Measurements from ENCODE around the gene RWDD1.

Gene RWDD1

DNA sequence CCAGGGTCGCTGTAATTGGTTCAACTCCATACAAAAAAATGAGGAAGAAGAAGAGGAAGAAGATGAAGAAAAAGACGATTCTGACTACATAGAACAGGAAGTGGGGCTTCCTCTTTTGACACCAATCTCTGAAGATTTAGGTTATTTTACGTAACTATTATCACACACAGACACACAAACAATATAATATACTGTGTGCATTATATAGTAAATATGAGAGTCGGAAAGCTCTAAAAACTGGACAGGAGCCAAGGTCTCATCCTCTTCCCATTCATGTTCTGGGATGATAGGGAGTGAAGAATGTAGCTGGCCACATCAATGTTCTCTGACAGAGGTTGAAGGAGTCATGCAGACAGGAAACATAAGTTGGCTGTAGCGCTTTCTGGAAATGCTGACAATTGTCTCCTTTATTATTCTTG, 58.3 kb downstream of the RWDD1 start:
- H3K79me1 ChIP-seq (replicated peaks; ENCODE audit: low read length, poor library complexity, severe bottlenecking) = peaks cover 1% of the 10 kb centered on the region
- H3K14ac ChIP-seq (ENCODE audit: low read length in 2 of 2) = no peak overlapping the region
- no peak overlapping the region for H3K9ac ChIP-seq (ENCODE audit: low read length)

DNA sequence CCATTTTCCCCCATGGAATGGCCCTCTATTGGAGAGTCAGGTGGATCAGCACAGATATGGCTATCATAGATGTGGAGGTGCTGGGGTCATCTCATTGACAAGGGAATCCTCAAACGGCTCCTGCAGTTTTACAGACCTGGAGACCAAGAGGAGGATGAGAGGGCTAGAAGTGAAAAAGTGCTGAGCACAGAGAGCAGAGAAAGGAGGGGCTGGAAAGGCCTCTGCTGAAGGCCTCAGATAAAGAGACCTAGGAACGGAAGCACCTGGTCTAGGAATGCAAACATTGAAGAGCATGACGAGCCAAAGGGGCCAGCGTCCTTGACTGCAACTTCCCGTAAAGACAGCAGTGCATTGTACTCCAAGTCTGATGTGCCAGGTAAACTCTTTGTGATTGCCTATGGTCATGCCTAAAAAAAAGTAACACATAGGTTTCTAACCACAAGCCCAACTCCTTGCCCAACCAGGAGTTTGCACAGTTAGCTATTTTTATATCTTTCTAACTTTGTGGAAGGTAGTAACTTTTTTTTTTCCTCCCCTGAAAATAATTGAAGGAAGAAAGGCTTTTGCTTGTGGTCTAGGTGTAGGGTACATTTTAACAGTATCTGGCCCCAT, 60.2 kb downstream of the RWDD1 start:
- Histone ChIP-seq H3K4ac (ENCODE audit: low read depth in 1 of 2, low read length in 2 of 2) (no peak overlapping the region), H3K79me1 (replicated peaks; ENCODE audit: low read length, poor library complexity, severe bottlenecking) (peaks cover 1% of the 10 kb centered on the region), H3K23ac (ENCODE audit: low read length in 2 of 2) (no peak overlapping the region), H2AK5ac (ENCODE audit: low read length, severe bottlenecking) (no peak overlapping the region), H3K36me3 (ENCODE audit: control insufficient read depth in 1 of 2, insufficient read depth in 2 of 2, low read depth in 1 of 2, low read length in 2 of 2) (peaks cover 5 to 49% of the 10 kb centered on the region in 2 experiments), H2BK5ac (ENCODE audit: low read depth, low read length, poor library complexity, severe bottlenecking) (no peak overlapping the region), H3K14ac (ENCODE audit: low read length in 2 of 2) (no peak overlapping the region), H2BK12ac (ENCODE audit: low read length in 2 of 2) (no peak overlapping the region), H3K18ac (ENCODE audit: low read depth in 1 of 2, low read length in 2 of 2) (no peak overlapping the region), H2BK120ac (ENCODE audit: low read depth, low read length) (no peak overlapping the region), H2AFZ (ENCODE audit: low read depth, low read length) (no peak overlapping the region), H3K9ac (ENCODE audit: low read length) (no peak overlapping the region), H4K8ac (ENCODE audit: low read length) (no peak overlapping the region), H3K4me3 (ENCODE audit: insufficient read depth in 1 of 2, low read depth in 1 of 2, low read length in 2 of 2) (no peak overlapping the region), H3K4me2 (ENCODE audit: low read length, poor library complexity, severe bottlenecking) (no peak overlapping the region), H4K91ac (ENCODE audit: low read length) (no peak overlapping the region), H2BK15ac (ENCODE audit: low read depth, poor library complexity, severe bottlenecking) (no peak overlapping the region), H3K9me3 (ENCODE audit: control insufficient read depth, low read length) (no peaks in the 10 kb centered on the region), H3K27me3 (ENCODE audit: control insufficient read depth in 1 of 2, insufficient read depth in 1 of 2, low read length in 2 of 2) (no peaks in the 10 kb centered on the region), H3K27ac (ENCODE audit: low read length, poor library complexity, severe bottlenecking) (no peak overlapping the region), H3K4me1 (ENCODE audit: control insufficient read depth, insufficient read depth, low read depth, low read length) (no peaks in the 10 kb centered on the region)
- over 99% methylated on average over 5 of the region's 5 CpGs for WGBS
- DNase-seq = no peak

More for the DNA sequence above, 58.3 kb downstream of the RWDD1 start:
- no peak overlapping the region for H3K4me2 ChIP-seq (ENCODE audit: low read length, poor library complexity, severe bottlenecking)
- no peak overlapping the region for H2BK120ac ChIP-seq (ENCODE audit: low read depth, low read length)
- H2AK5ac ChIP-seq (ENCODE audit: low read length, severe bottlenecking) = no peak overlapping the region
- no peak overlapping the region for H3K27ac ChIP-seq (ENCODE audit: low read length, poor library complexity, severe bottlenecking)
- no peak overlapping the region for H4K8ac ChIP-seq (ENCODE audit: low read length)
- no peak overlapping the region for H2AFZ ChIP-seq (ENCODE audit: low read depth, low read length)
- H4K91ac ChIP-seq (ENCODE audit: low read length) = no peak overlapping the region
- peaks cover 5 to 39% of the 10 kb centered on the region in 2 experiments for H3K36me3 ChIP-seq (ENCODE audit: control insufficient read depth in 1 of 2, insufficient read depth in 2 of 2, low read depth in 1 of 2, low read length in 2 of 2)
- 93% methylated on average over 2 of the region's 5 CpGs for WGBS
- H2BK15ac ChIP-seq (ENCODE audit: low read depth, poor library complexity, severe bottlenecking) = no peak overlapping the region
- no peak overlapping the region for H3K23ac ChIP-seq (ENCODE audit: low read length in 2 of 2)
- no peaks in the 10 kb centered on the region for H3K4me1 ChIP-seq (ENCODE audit: control insufficient read depth, insufficient read depth, low read depth, low read length)
- no peak overlapping the region for H3K4ac ChIP-seq (ENCODE audit: low read depth in 1 of 2, low read length in 2 of 2)
- no peak overlapping the region for H3K4me3 ChIP-seq (ENCODE audit: insufficient read depth in 1 of 2, low read depth in 1 of 2, low read length in 2 of 2)
- H3K9me3 ChIP-seq (ENCODE audit: control insufficient read depth, low read length) = no peaks in the 10 kb centered on the region
- no peak overlapping the region for H3K18ac ChIP-seq (ENCODE audit: low read depth in 1 of 2, low read length in 2 of 2)
- no peak overlapping the region for H2BK5ac ChIP-seq (ENCODE audit: low read depth, low read length, poor library complexity, severe bottlenecking)
- H2BK12ac ChIP-seq (ENCODE audit: low read length in 2 of 2) = no peak overlapping the region
- H3K27me3 ChIP-seq (ENCODE audit: control insufficient read depth in 1 of 2, insufficient read depth in 1 of 2, low read length in 2 of 2) = no peaks in the 10 kb centered on the region
- DNase-seq = no peak

DNA sequence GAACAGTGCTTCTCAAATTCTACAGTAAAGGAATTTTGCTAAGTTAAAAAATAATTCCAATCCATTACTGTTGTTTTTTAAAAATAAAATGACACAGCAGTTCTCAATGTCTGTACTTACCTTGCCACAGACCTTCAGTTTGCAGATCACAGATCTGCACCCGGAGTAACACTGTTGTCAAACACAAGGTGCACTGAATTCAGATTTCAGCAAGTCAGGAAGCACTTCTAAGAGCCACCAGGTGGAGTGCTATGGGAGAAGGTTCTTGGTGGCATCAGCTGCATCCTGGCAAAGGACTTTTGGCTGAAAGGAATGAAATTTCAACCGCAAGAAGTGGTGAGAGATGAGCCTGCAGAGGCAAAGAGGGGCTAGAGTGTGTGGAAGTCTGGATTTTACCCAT, 62.4 kb downstream of the RWDD1 start:
- H3K4me2 ChIP-seq (ENCODE audit: low read length, poor library complexity, severe bottlenecking) = no peak overlapping the region
- no peak overlapping the region for H3K9ac ChIP-seq (ENCODE audit: low read length)
- no peaks in the 10 kb centered on the region for H3K27me3 ChIP-seq (ENCODE audit: control insufficient read depth in 1 of 2, insufficient read depth in 1 of 2, low read length in 2 of 2)
- no peak overlapping the region for H2AK5ac ChIP-seq (ENCODE audit: low read length, severe bottlenecking)
- H2AFZ ChIP-seq (ENCODE audit: low read depth, low read length) = no peak overlapping the region
- no peak overlapping the region for H3K14ac ChIP-seq (ENCODE audit: low read length in 2 of 2)
- no peak overlapping the region for H2BK120ac ChIP-seq (ENCODE audit: low read depth, low read length)
- no peak overlapping the region for H2BK15ac ChIP-seq (ENCODE audit: low read depth, poor library complexity, severe bottlenecking)
- no peak for DNase-seq
- no peak overlapping the region for H3K4ac ChIP-seq (ENCODE audit: low read depth in 1 of 2, low read length in 2 of 2)
- no peak overlapping the region for H4K91ac ChIP-seq (ENCODE audit: low read length)
- no peaks in the 10 kb centered on the region for H3K9me3 ChIP-seq (ENCODE audit: control insufficient read depth, low read length)
- WGBS = 87% methylated on average over 2 of the region's 2 CpGs
- no peak overlapping the region for H2BK5ac ChIP-seq (ENCODE audit: low read depth, low read length, poor library complexity, severe bottlenecking)
- peaks cover 7 to 49% of the 10 kb centered on the region in 2 experiments for H3K36me3 ChIP-seq (ENCODE audit: control insufficient read depth in 1 of 2, insufficient read depth in 2 of 2, low read depth in 1 of 2, low read length in 2 of 2)
- no peak overlapping the region for H3K18ac ChIP-seq (ENCODE audit: low read depth in 1 of 2, low read length in 2 of 2)
- no peaks in the 10 kb centered on the region for H3K4me1 ChIP-seq (ENCODE audit: control insufficient read depth, insufficient read depth, low read depth, low read length)
- no peak overlapping the region for H4K8ac ChIP-seq (ENCODE audit: low read length)
- no peak overlapping the region for H3K23ac ChIP-seq (ENCODE audit: low read length in 2 of 2)
- no peak overlapping the region for H3K4me3 ChIP-seq (ENCODE audit: insufficient read depth in 1 of 2, low read depth in 1 of 2, low read length in 2 of 2)
- H3K79me1 ChIP-seq (replicated peaks; ENCODE audit: low read length, poor library complexity, severe bottlenecking) = peaks cover 1% of the 10 kb centered on the region
- H2BK12ac ChIP-seq (ENCODE audit: low read length in 2 of 2) = no peak overlapping the region
- H3K27ac ChIP-seq (ENCODE audit: low read length, poor library complexity, severe bottlenecking) = no peak overlapping the region
